Measurements from ENCODE around the gene ZNF879. TPM values are rescaled to one million over a fixed set of nuclear protein-coding genes. Genes with fewer than 3 reads are reported as not detected.

Gene ZNF879
- total RNA-seq: 5.4 TPM

GRCh38 chr5:179023528-179024189, at the start of gene ZNF879:
TSS of gene ZNF879 (plus strand) at chr5:179023804. CDS start at chr5:179025005, 1,201 bp downstream.
- DNase-seq (ENCODE audit: low read depth in 2 of 3, low spot score in 2 of 3): peak; percentile 91 to 97 (median 95)

DNA sequence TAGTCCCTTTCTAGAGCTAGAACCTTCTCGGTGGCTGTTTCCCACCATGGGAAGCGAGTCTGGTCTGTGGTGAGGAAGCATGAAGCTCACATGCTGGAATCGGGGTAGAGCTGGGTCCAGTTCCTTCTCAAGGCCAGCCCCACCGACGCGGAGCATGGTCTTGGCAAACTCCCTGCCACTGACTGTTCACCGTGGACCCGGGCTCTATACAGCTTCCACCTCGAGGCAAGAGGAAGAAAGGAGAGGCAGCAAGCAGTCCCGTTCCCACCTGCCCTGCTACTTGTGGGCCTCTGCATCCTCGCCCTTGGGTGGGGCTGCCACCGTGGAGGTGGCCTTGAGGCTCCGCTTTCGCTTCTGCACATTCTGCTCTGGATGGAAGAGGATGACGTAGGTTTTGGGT, 42.2 kb upstream of the ZNF879 start:
- DNase-seq (ENCODE audit: low read depth in 2 of 3, low spot score in 2 of 3): no peak

- DNase-seq (ENCODE audit: low read depth in 2 of 3, low spot score in 2 of 3): no peak
These were observed 40.7 kb upstream of the ZNF879 start for GRCh38 chr5:178982941-178983340.

DNA sequence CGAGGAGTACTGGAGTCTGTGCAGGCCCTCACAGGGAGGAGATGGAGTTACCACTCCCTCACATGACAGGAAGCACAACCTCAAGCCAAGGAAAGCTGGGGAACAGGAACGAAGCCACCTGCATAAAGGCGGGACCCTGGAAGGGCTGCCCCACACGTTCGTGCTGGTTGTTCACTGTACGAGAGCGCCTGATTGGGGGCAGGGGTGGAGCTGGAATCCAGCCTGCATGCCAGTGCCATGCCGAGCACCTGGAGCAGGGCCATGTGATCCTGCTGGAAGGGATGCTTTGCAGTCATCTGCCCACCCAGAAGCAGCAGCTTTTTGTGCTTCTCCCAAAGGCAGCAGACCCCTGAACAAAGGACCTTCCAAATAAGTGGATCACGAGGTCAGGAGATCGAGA, 39.9 kb upstream of the ZNF879 start:
- no peak for DNase-seq (ENCODE audit: low read depth in 2 of 3, low spot score in 2 of 3)

- DNase-seq (ENCODE audit: low read depth in 2 of 3, low spot score in 2 of 3): no peak
These were observed 39.2 kb upstream of the ZNF879 start for GRCh38 chr5:178984145-178985072.

GRCh38 chr5:178986326-178986960, 37.2 kb upstream of the ZNF879 start:
- DNase-seq (ENCODE audit: low read depth in 2 of 3, low spot score in 2 of 3): no peak

- no peak for DNase-seq (ENCODE audit: low read depth in 2 of 3, low spot score in 2 of 3)
These were observed 35.0 kb upstream of the ZNF879 start for GRCh38 chr5:178988436-178989220.

- no peak for DNase-seq (ENCODE audit: low read depth in 2 of 3, low spot score in 2 of 3)
These were observed 34.3 kb upstream of the ZNF879 start for GRCh38 chr5:178989311-178989710.

GRCh38 chr5:178990491-178990890, 33.1 kb upstream of the ZNF879 start:
- DNase-seq (ENCODE audit: low read depth in 2 of 3, low spot score in 2 of 3): no peak

DNA sequence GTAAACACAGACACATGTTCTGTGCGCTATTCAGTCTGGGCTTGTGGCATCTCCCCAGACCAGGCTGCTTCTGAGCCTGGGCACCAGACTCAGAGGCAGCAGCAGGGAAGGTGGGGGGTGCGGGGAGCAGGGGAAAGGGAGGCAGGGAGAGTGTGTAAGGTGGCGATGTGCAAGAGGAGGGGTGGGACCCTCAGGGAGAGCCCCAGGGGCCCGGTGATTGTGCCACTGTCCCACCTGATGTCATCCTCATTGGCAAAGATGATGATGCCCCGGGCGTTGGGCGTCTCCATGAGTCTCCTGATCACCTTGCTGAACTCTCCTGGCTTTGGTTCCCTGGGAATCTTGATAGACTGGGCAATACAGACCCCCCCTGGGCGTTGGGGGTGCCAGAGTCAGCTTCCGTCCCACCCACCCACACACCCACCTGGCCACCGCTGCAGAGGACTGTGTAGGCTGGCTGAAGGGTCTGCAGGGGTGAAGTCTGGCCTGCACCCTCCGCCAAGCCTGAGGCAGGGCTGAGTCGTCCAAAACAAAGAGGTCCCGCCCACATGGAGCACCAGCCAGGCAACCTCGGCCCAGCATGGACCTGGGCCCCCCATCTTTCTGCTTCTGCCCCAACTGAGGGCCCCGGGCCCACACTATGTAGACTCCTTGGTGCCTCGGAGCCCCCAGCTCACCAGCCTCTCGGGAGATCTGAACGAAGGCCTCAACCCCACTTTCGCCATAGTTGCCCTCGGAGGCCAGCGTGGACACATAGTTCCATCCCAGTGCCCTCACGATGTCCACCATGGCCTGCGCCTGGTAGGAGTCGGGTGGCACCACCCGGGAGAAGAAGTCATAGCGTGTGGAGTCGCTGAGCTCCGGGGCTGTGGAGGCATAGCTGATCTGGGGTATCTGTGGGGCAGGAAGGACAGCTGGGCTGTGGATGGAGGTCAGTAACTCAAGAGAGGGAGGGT, 32.1 kb upstream of the ZNF879 start:
- DNase-seq (ENCODE audit: low read depth in 2 of 3, low spot score in 2 of 3): no peak

GRCh38 chr5:178992291-178992895, 31.2 kb upstream of the ZNF879 start:
- no peak for DNase-seq (ENCODE audit: low read depth in 2 of 3, low spot score in 2 of 3)

DNA sequence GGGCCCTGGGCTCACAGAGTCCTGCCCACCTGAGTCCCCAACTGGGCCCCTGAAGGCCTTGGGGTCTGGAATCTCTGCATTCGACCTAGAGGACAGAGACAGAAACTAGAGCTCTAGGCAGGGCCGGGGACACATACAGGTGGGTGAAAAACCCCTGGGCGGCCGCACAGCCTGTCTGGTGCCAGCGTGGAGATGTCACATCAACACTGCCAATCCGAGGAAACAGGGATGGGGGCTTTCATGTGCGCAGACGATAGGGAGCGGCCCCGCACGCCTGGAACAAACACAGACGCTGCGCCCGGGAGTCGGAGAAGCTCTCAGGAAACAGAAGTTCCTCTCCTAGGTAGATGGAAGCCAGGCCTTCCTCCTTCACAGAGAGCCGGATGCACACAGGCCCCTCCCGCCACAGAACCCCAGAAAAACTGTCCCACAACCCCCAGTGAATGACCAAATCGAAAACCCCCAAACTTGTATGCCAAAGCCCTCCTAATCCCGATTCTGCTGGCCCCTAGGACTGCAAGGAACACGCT, 30.3 kb upstream of the ZNF879 start:
- DNase-seq (ENCODE audit: low read depth in 2 of 3, low spot score in 2 of 3): peak in 1 of 3 donors; percentile 23

GRCh38 chr5:178993955-178994579, 29.5 kb upstream of the ZNF879 start:
- DNase-seq (ENCODE audit: low read depth in 2 of 3, low spot score in 2 of 3): no peak

DNA sequence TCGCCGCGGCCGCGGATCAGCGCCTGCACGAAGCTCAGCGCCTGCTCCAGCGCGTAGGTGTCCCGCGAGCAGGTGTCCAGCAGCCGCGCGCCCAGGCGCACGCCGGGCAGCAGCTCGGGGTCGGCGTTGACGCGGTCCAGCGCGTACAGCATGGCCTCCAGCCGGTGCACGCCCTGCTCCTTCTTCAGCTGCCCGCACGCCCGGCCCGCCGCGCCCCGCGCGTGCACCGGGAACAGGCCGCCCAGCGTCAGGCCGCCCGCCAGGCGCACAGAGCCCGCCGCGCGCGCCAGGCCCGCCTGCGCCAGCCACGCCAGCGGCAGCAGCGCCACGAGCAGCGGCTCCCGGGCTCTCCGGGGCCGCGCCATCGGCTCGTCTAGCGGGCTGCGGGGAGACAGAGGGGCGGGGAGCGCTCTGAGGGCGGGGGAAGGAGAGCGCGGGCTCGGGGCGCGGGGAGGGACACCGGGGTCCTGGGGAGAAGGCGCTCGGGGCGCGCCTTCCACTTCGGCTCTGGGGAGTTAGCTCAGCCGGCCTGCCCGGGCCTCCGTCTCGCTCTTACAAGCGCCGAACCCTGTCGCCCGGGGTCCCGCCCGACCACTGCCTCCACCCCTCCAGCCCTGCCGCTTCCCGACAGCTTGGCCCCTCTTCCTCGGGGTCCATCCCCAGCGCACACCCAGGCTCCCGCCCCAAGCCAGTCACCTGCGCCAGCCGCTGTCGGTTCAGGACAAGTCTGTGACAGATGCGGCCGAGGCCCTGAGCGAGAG, 28.8 kb upstream of the ZNF879 start, which contains the start of gene GRM6:
Gene GRM6 (minus strand): TSS at position 741 of the 761 bp plus-strand sequence. CDS start 376 bp downstream, at position 365.
- peak in 1 of 3 donors; percentile 9 for DNase-seq (ENCODE audit: low read depth in 2 of 3, low spot score in 2 of 3)

GRCh38 chr5:178995341-178995690, 28.3 kb upstream of the ZNF879 start:
- DNase-seq (ENCODE audit: low read depth in 2 of 3, low spot score in 2 of 3): no peak

DNA sequence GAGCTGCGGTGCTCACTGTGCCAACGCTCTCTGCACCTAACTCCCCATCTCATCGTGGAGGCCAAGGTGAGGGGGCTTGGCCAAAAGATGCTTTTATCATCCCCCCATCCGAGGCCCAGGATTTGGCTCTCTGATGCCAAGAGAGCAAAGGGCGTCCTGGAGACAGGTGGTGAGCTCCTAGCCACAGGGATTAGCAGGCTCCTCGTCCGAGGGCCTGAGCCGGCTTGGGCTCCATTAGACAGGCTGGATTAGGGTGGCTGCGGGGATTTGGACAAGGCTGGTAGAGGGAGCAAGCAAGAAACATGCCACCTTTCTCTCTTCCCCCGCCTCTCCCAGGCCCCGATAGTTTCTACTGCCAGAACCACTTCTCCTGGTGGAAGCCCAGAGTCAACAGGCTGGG, 27.4 kb upstream of the ZNF879 start:
- DNase-seq (ENCODE audit: low read depth in 2 of 3, low spot score in 2 of 3): no peak

GRCh38 chr5:178997191-178997590, 26.4 kb upstream of the ZNF879 start:
- no peak for DNase-seq (ENCODE audit: low read depth in 2 of 3, low spot score in 2 of 3)

- no peak for DNase-seq (ENCODE audit: low read depth in 2 of 3, low spot score in 2 of 3)
These were observed 25.2 kb upstream of the ZNF879 start for GRCh38 chr5:178998441-178998840.
